ENCODE results near the gene PELI2. TPM values are rescaled to one million over a fixed set of nuclear protein-coding genes. Genes with fewer than 3 reads are reported as not detected.

PELI2 gene
- total RNA-seq, 1 experiment from 2014 or later: 2.0 TPM

GRCh38 chr14:56331592-56332216, 213.5 kb downstream of the PELI2 start:
- Histone ChIP-seq H3K36me3 (ENCODE audit: control insufficient read depth in 1 of 2, insufficient read depth in 2 of 2, low read length in 2 of 2) (no peaks in the 10 kb centered on the region), H3K79me2 (ENCODE audit: insufficient read depth, low read length) (no peaks in the 10 kb centered on the region), H2AFZ (ENCODE audit: low read depth, low read length, poor library complexity, severe bottlenecking) (no peak overlapping the region), H3K9me2 (ENCODE audit: insufficient read depth) (no peaks in the 10 kb centered on the region), H4K20me1 (ENCODE audit: insufficient read depth) (no peaks in the 10 kb centered on the region), H3K9me3 (ENCODE audit: control insufficient read depth in 1 of 2, insufficient read depth in 1 of 2, low read depth in 1 of 2, low read length in 2 of 2) (no peaks in the 10 kb centered on the region), H3K27ac (ENCODE audit: low read depth, low read length) (no peak overlapping the region), H3K4me3 (replicated peaks in 1 of 2; ENCODE audit: low read depth in 1 of 2, low read length in 2 of 2) (no peak overlapping the region), H3K27me3 (ENCODE audit: insufficient read depth, low read length) (no peaks in the 10 kb centered on the region), H3K4me1 (ENCODE audit: control insufficient read depth in 1 of 2, insufficient read depth in 2 of 2, low read length in 2 of 2) (peaks cover 3 to 12% of the 10 kb centered on the region in 2 experiments; a peak in 2 of 4 replicates), H3K9ac (ENCODE audit: low read length) (no peak overlapping the region), H3K4me2 (ENCODE audit: low read length) (no peak overlapping the region)
- TF ChIP-seq RAD21 (IDR thresholded peaks at IDR 0.05; ENCODE audit: low read depth) (no peak), EGR1 (IDR thresholded peaks at IDR 0.05; ENCODE audit: low read depth) (no peak), SIN3A (IDR thresholded peaks at IDR 0.05; ENCODE audit: low read depth) (no peak), YY1 (IDR thresholded peaks at IDR 0.05; ENCODE audit: extremely low read depth, insufficient replicate concordance, low read depth, low read length) (no peak), CBX3 (IDR thresholded peaks at IDR 0.05; ENCODE audit: low read depth) (no peak), SP1 (IDR thresholded peaks at IDR 0.05; ENCODE audit: low read depth) (no peak), EZH2 (IDR thresholded peaks at IDR 0.05) (no peak), ZBTB33 (IDR thresholded peaks at IDR 0.05; ENCODE audit: extremely low read depth, insufficient replicate concordance, low read length) (no peak), REST (IDR thresholded peaks at IDR 0.05; ENCODE audit: low read depth) (no peak), MAX (IDR thresholded peaks at IDR 0.05) (no peak)
- no TSS peak for BruUV-seq (replicated peaks)
- ATAC-seq (no peak), DNase-seq (ENCODE audit: low read depth, low spot score) (no peak)
- ChIA-PET CTCF (no interaction called here), POLR2A (no interaction called here), RAD21 (ENCODE audit: low non-redundant PET in 1 of 2, low total read pairs in 2 of 2, uncharacterized antibody in 2 of 2, unreplicated experiment in 2 of 2) (no interaction called here)
- intact Hi-C loops (cut with micrococcal nuclease): loop anchor here (5.0 kb wide), 1 partner anchor 464 kb away; no protein-coding TSS in a partner anchor
